HCT116 (cell line): ENCODE measurements around the gene CR1L. TPM values are rescaled to one million over a fixed set of nuclear protein-coding genes. Genes with fewer than 3 reads are reported as not detected.

ENCODE experiments used
- ATAC-seq: fragments of 200-7000 bp; cut with Tn5 transposase; 2 replicates; pipeline ENCODE4 v1.9.1; 2020; ENCODE audit warnings: mild to moderate bottlenecking, moderate library complexity
- BruUV-seq: library from RNA; stranded (reverse); fragments of 400-500 nt; replicated peaks from 2 replicates; lab custom pipeline; 2021; lab: Mats Ljungman, UMichigan
- CTCF ChIA-PET: fragments of 300-600 bp; sonication (Branson Sonifier 250); formaldehyde crosslinking; loops from one replicate; lab custom pipeline; 2021; ENCODE audit warnings: antibody characterized with exemption; lab: Charles Lee
- POLR2A ChIA-PET: fragments of 300-600, 350-600 bp; sonication (Branson Sonifier 250); formaldehyde crosslinking; loops from one replicate; lab custom pipeline; 2021; ENCODE audit warnings: antibody characterized with exemption; lab: Charles Lee
- RAD21 ChIA-PET, 2 experiments: fragments of 300-600 bp; sonication (Branson Sonifier 250); formaldehyde crosslinking; loops; one replicate each; lab custom pipeline; 2023; ENCODE audit warnings: low total read pairs in 2 of 2; ENCODE audit not compliant: uncharacterized antibody in 2 of 2, unreplicated experiment in 2 of 2, low non-redundant PET in 1 of 2; lab: Charles Lee
- DNase-seq: peaks from one replicate; pipeline ENCODE4 v3.0.0-alpha.2; 2010; ENCODE audit warnings: low read depth, low spot score
- H2AFZ ChIP-seq: fragments of 200-600 bp; shearing (Covaris generic), sonication (generic); 2 replicates; pipeline ENCODE4 v1.6.1; 2017; ENCODE audit warnings: low read depth, mixed run types, mixed read lengths, antibody characterized with exemption, low read length; ENCODE audit not compliant: poor library complexity, severe bottlenecking
- H3K27ac ChIP-seq: 2 replicates; pipeline ENCODE4 v1.5.1; 2012; ENCODE audit warnings: low read depth, low read length
- H3K27me3 ChIP-seq: fragments of 200-600 bp; sonication (generic); 2 replicates; pipeline ENCODE4 v1.6.1; 2016; ENCODE audit warnings: mixed run types, low read length, mixed read lengths; ENCODE audit not compliant: insufficient read depth
- H3K36me3 ChIP-seq, 2 experiments: fragments of 200-500 bp in 1 of 2; fragments of 200-600 bp in 1 of 2; sonication (Bioruptor generic) in 1 of 2; sonication (generic) in 1 of 2; 2 replicates each; pipeline versions ENCODE4 v1.5.1 to v1.6.1; 2014 to 2016; ENCODE audit warnings: low read length in 2 of 2, inconsistent platforms in 1 of 2, mixed read lengths in 1 of 2, mixed run types in 1 of 2; ENCODE audit not compliant: insufficient read depth in 2 of 2, control insufficient read depth in 1 of 2
- H3K4me1 ChIP-seq, 2 experiments: fragments of 200-600 bp in 1 of 2; sonication (generic) in 1 of 2; 2 replicates each; pipeline versions ENCODE4 v1.5.1 to v1.6.1; 2012 to 2017; ENCODE audit warnings: low read length in 2 of 2, inconsistent platforms in 1 of 2, mild to moderate bottlenecking in 1 of 2, mixed read lengths in 1 of 2, mixed run types in 1 of 2, moderate library complexity in 1 of 2; ENCODE audit not compliant: insufficient read depth in 2 of 2, control insufficient read depth in 1 of 2
- H3K4me2 ChIP-seq: fragments of 200-600 bp; sonication (generic); 2 replicates; pipeline ENCODE4 v1.6.1; 2017; ENCODE audit warnings: mixed run types, low read length, mixed read lengths
- H3K4me3 ChIP-seq, 2 experiments: fragments of 200-600 bp in 1 of 2; sonication (generic) in 1 of 2; replicated peaks in 1 of 2; 2 replicates each; pipeline ENCODE4 v1.5.1; 2011 to 2016; ENCODE audit warnings: low read length in 2 of 2, control low read depth in 1 of 2, low read depth in 1 of 2, mild to moderate bottlenecking in 1 of 2, mixed read lengths in 1 of 2, mixed run types in 1 of 2
- H3K79me2 ChIP-seq: fragments of 200-600 bp; sonication (generic); 2 replicates; pipeline ENCODE4 v1.6.1; 2017; ENCODE audit warnings: mild to moderate bottlenecking, mixed run types, low read length, moderate library complexity, mixed read lengths; ENCODE audit not compliant: insufficient read depth
- H3K9ac ChIP-seq: fragments of 200-600 bp; sonication (generic); 2 replicates; pipeline ENCODE4 v1.6.1; 2016; ENCODE audit warnings: low read length, mixed read lengths
- H3K9me2 ChIP-seq: fragments of 200-600 bp; sonication (generic), shearing (Covaris generic); 2 replicates; pipeline ENCODE4 v1.6.1; 2017; ENCODE audit warnings: mixed run types, mild to moderate bottlenecking, moderate library complexity; ENCODE audit not compliant: insufficient read depth
- H3K9me3 ChIP-seq, 2 experiments: fragments of 200-500 bp in 1 of 2; fragments of 200-600 bp in 1 of 2; sonication (Bioruptor generic) in 1 of 2; sonication (generic) in 1 of 2; 2 replicates each; pipeline ENCODE4 v1.6.1; 2014 to 2017; ENCODE audit warnings: low read length in 2 of 2, mixed read lengths in 2 of 2, inconsistent platforms in 1 of 2, low read depth in 1 of 2, mild to moderate bottlenecking in 1 of 2, mixed run types in 1 of 2, moderate library complexity in 1 of 2; ENCODE audit not compliant: control insufficient read depth in 1 of 2, insufficient read depth in 1 of 2
- H4K20me1 ChIP-seq: fragments of 200-600 bp; sonication (generic), shearing (Covaris generic); 2 replicates; pipeline ENCODE4 v1.6.1; 2017; ENCODE audit warnings: mixed run types, mild to moderate bottlenecking, moderate library complexity; ENCODE audit not compliant: insufficient read depth
- CBX3 ChIP-seq: IDR thresholded peaks from 2 replicates; pipeline ENCODE4 v1.6.1; 2012; ENCODE audit warnings: low read depth
- CTCF ChIP-seq, 3 experiments: fragments of 200-600 bp in 1 of 3; sonication (generic) in 1 of 3; IDR thresholded peaks in 2 of 3; conservative IDR thresholded peaks in 1 of 3; 2 replicates each; pipeline ENCODE4 v1.5.1; 2012 to 2017; ENCODE audit warnings: low read depth in 2 of 3, low read length in 2 of 3, antibody characterized with exemption in 1 of 3, borderline replicate concordance in 1 of 3, control low read depth in 1 of 3, mild to moderate bottlenecking in 1 of 3, mixed read lengths in 1 of 3, mixed run types in 1 of 3, moderate library complexity in 1 of 3; ENCODE audit not compliant: insufficient read depth in 1 of 3
- SIN3A ChIP-seq: IDR thresholded peaks from 2 replicates; pipeline ENCODE4 v1.6.1; 2012; ENCODE audit warnings: low read depth
- SP1 ChIP-seq: IDR thresholded peaks from 2 replicates; pipeline ENCODE4 v1.6.1; 2012; ENCODE audit warnings: low read depth
- SRF ChIP-seq: IDR thresholded peaks from 2 replicates; pipeline ENCODE4 v1.6.1; 2012; ENCODE audit warnings: low read depth
- ZFX ChIP-seq: fragments of 450-650 bp; IDR thresholded peaks from 2 replicates; pipeline ENCODE4 v1.6.1; 2017
- intact Hi-C: fragments of 100-400 bp; cut with micrococcal nuclease; formaldehyde crosslinking; loops from 2 replicates; pipeline ENCODE4 v1.10.0; 2022
- total RNA-seq: library from RNA; stranded (reverse); gene quantifications from one replicate; pipeline ENCODE4 v1.2.1, GENCODE V29; 2021; ENCODE audit not compliant: unreplicated experiment
- TF ChIP-seq, protein P1 (sequence below): IDR thresholded peaks from 2 replicates; pipeline ENCODE4 v1.6.1; 2011; ENCODE audit warnings: mild to moderate bottlenecking, low read length, moderate library complexity; ENCODE audit not compliant: insufficient replicate concordance; ENCODE audit errors: extremely low read depth

CR1L gene
- total RNA-seq, 1 experiment from 2014 or later = 0.15 TPM

DNA sequence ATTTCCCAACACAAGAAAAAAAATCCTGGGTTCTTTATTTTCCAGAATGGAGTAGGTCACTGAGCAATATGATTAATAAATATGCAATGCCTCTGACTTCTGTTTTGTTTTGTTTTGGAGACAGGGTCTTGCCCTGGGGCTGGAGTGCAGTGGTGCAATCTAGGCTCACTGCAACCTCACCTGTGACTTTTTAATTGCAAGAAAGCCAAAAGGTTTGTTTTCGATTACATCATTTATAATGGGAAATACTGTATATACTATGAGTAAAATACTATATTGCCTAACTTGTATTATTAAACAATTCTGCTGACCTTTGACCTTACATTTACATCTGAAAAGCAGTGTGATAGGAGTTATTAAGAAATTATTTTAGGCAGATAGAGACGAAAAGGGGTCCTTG lies 95.3 kb downstream of the CR1L start (continued):
- TF ChIP-seq SP1 = no peak
- TF ChIP-seq ZFX = no peak

DNA sequence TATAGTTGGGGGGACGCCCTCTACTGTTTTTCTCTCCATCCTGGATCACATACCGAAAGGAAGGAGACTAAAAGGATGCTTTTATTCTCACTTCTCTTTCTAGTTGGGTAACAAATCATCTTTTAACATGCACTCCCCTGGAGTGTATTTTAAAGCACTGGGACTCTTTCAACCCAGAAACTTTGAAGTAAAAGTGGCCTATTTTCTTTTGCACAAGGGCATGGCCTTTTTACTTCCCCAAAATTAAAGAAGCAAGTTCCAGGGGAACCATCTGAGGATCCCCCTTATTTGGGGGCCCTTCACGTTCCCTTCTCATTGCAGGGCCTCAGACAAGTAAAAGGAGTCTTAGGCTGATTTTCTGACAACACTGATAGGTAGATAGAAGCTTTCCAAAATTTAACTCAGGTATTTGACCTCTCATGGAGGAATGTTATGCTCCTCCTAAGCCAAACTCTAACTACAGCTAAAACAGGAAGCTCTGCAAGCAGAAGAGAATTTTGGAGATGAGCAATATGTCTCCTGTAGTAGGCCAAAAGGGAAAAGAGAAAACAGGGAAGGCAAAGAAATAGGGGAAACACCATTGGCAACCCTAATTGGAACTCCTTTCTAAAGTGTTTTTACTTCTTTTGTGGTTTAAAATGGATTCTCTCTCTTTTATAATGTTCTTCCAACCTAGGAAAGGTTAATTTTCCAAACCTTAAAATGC lies 98.1 kb downstream of the CR1L start:
- ATAC-seq (no peak), DNase-seq (no peak)
- Histone ChIP-seq H3K27ac (no peak overlapping the region), H4K20me1 (no peaks in the 10 kb centered on the region), H3K9me3 (no peaks in the 10 kb centered on the region), H3K79me2 (no peaks in the 10 kb centered on the region), H3K9ac (no peak overlapping the region), H3K9me2 (no peaks in the 10 kb centered on the region), H3K4me2 (no peak overlapping the region), H3K36me3 (no peaks in the 10 kb centered on the region), H3K4me3 (no peak overlapping the region), H2AFZ (no peak overlapping the region), H3K4me1 (peaks cover 1 to 13% of the 10 kb centered on the region in 2 experiments; a peak in 2 of 4 replicates), H3K27me3 (no peaks in the 10 kb centered on the region)
- BruUV-seq = no TSS peak
- intact Hi-C loops = no loop called here
- ChIA-PET RAD21 (no interaction called here), CTCF (no interaction called here), POLR2A (no interaction called here)
- TF ChIP-seq SIN3A = no peak
- no peak for TF ChIP-seq CTCF (IDR thresholded peaks at IDR 0.05 in 2 of 3, conservative IDR thresholded peaks at IDR 0.05 in 1 of 3; ENCODE audit: borderline replicate concordance in 1 of 3, insufficient read depth in 1 of 3, low read depth in 2 of 3, low read length in 2 of 3)
- TF ChIP-seq SRF = no peak
- TF ChIP-seq, protein P1, sequence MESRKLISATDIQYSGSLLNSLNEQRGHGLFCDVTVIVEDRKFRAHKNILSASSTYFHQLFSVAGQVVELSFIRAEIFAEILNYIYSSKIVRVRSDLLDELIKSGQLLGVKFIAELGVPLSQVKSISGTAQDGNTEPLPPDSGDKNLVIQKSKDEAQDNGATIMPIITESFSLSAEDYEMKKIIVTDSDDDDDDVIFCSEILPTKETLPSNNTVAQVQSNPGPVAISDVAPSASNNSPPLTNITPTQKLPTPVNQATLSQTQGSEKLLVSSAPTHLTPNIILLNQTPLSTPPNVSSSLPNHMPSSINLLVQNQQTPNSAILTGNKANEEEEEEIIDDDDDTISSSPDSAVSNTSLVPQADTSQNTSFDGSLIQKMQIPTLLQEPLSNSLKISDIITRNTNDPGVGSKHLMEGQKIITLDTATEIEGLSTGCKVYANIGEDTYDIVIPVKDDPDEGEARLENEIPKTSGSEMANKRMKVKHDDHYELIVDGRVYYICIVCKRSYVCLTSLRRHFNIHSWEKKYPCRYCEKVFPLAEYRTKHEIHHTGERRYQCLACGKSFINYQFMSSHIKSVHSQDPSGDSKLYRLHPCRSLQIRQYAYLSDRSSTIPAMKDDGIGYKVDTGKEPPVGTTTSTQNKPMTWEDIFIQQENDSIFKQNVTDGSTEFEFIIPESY = no peak
- no peak for TF ChIP-seq SP1
- no peak for TF ChIP-seq CBX3
